Measurements from ENCODE around the gene MND1. TPM values are rescaled to one million over a fixed set of nuclear protein-coding genes. Genes with fewer than 3 reads are reported as not detected.
A peak's percentile ranks its signal among the peaks of the same experiment; 100 is the strongest.

MND1 gene
- total RNA-seq: 2.3 and 4.3 TPM in 2 replicates

DNA sequence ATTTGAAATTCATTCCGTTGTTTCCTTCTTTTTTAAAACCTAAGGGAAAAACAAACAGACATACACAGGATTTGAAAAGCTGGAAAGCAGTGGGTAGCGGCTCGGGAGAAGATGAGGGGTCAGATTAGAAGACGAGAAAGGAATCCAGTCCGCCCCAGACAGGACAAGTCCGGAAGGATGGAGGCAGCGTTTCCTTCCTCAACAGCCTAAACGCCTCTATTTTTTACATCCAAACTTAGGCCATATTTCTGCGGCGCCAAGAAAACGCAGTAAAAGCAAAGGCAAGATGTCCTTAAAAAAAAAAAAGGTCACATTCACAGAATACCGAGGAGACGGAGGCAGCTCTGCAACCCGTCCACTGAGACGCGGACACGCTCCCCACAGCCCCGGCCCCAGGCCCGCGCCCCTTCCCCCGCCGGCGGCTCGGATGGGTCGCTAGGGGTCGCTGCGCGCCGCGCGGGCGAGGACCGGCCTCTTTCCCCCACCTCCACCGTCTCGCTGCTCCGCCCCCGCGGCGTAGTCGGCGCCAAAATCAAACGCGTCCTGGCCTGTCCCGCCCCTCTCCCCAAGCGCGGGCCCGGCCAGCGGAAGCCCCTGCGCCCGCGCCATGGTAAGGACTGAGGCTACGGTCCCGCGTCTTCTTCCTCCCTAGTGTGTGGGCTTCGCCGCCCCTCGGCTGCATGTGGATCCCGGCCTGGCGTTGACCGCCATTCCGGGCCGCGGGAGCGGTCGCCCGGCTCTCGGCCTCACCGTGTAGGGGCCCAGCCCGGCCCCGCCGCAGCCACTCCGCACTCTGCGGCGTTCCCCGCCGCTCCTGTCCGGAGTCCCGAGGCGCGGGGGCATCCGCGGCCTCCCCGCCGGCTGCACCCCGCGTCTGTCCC, at the start of gene MND1:
TSS of gene MND1 (plus strand) at position 558 of the 881 bp plus-strand sequence. CDS start at position 608, 50 bp downstream.
- no peaks in the 10 kb centered on the region for H3K27me3 ChIP-seq (ENCODE audit: control insufficient read depth, insufficient read depth, low read length)
- DNase-seq (ENCODE audit: low read depth): no peak
- peak within 1 kb of the TSS; percentile 73 for H3K4me3 ChIP-seq (ENCODE audit: low read depth, low read length)
- no peaks in the 10 kb centered on the region for H3K36me3 ChIP-seq (ENCODE audit: control insufficient read depth, insufficient read depth, low read length)
- peak; percentile 43 for TF ChIP-seq CTCF (IDR thresholded peaks at IDR 0.05; ENCODE audit: insufficient read depth, low read length, poor library complexity, severe bottlenecking)

DNA sequence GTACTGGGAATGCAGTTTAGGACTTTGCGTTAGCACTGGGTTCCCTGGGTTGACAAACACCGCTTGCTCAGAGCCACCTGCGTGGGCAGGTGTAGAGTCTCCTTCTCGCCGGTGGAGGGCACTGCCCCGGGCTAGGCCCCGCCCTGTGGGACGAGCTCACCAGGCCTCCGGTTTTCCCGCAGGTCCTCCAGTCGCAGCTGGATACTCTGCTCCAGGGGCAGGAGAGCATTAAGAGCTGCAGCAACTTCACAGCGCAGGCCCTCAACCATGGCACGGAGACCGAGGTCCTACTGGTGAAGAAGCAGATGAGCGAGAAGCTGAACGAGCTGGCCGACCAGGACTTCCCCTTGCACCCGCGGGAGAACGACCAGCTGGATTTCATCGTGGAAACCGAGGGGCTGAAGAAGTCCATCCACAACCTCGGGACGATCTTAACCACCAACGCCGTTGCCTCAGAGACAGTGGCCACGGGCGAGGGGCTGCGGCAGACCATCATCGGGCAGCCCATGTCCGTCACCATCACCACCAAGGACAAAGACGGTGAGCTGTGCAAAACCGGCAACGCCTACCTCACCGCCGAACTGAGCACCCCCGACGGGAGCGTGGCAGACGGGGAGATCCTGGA, 49.2 kb upstream of the MND1 start:
- H3K27me3 ChIP-seq (ENCODE audit: control insufficient read depth, insufficient read depth, low read length): no peaks in the 10 kb centered on the region
- no peak for DNase-seq (ENCODE audit: low read depth)
- no peak overlapping the region for H3K4me3 ChIP-seq (ENCODE audit: low read depth, low read length)
- TF ChIP-seq CTCF (IDR thresholded peaks at IDR 0.05; ENCODE audit: insufficient read depth, low read length, poor library complexity, severe bottlenecking): no peak
- peaks cover 6% of the 10 kb centered on the region for H3K36me3 ChIP-seq (ENCODE audit: control insufficient read depth, insufficient read depth, low read length)

DNA sequence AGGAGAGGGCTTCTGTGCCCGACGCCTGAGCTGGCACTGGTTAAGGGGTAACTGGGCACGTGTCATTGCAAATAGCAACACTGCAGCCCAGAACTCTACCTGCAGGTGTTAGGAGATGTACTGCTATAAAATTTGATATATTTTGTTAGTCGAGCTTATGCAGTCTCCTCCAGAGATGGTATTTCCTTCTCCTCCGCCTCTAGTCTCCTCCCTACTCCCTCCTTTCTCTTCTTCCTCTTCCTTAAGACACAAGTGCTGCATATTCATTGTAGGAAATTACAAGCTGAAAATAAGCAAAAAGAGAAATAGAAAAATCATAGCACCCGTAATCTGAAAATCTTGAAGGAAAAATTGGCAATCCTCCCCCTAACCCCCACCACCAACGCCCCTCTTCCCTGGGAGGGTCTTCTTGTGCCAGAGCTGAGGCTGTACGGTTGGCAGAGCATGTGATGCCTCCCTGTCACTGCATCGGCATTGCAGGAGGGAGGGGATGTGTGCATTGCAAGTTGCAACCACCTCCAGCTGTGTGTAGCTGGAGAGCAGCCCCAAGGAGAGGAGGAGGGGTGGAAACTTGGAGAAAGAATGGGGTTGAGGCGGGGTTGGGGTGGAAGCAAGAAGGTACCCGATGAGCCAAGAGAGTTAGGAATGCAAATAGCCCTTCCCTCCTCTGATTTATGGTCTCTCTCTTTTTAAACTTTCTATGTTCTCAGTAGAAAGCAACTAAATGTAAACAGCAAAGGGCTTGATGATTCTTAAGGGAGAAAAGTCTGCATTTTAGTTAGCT, 48.3 kb upstream of the MND1 start:
- no peaks in the 10 kb centered on the region for H3K27me3 ChIP-seq (ENCODE audit: control insufficient read depth, insufficient read depth, low read length)
- no peak for TF ChIP-seq CTCF (IDR thresholded peaks at IDR 0.05; ENCODE audit: insufficient read depth, low read length, poor library complexity, severe bottlenecking)
- H3K36me3 ChIP-seq (ENCODE audit: control insufficient read depth, insufficient read depth, low read length): peaks cover 6% of the 10 kb centered on the region
- no peak for DNase-seq (ENCODE audit: low read depth)
- no peak overlapping the region for H3K4me3 ChIP-seq (ENCODE audit: low read depth, low read length)

GRCh38 chr4:153297116-153297515, 47.4 kb upstream of the MND1 start:
- Histone ChIP-seq H3K36me3 (ENCODE audit: control insufficient read depth, insufficient read depth, low read length) (peaks cover 6% of the 10 kb centered on the region), H3K27me3 (ENCODE audit: control insufficient read depth, insufficient read depth, low read length) (no peaks in the 10 kb centered on the region), H3K4me3 (ENCODE audit: low read depth, low read length) (no peak overlapping the region)
- no peak for TF ChIP-seq CTCF (IDR thresholded peaks at IDR 0.05; ENCODE audit: insufficient read depth, low read length, poor library complexity, severe bottlenecking)
- no peak for DNase-seq (ENCODE audit: low read depth)

DNA sequence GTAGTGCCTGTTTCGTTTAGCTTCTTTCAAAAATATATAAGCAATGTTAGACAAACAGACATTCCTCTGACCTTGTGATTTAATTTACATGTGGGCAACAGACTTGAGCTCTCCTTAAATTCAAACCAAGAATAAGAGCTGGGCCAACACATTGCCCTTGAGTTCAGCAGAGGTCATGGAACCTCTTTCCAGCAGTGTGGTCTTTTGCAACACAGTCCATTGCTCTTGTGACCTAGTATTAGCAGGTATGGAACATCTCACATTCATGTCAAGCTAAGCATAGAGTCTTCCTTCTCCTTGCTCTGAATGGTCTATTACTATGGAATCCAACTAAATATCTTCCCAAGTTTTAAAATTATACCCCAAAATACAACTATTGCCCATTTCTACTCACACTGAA, 33.7 kb upstream of the MND1 start:
- no peak for DNase-seq (ENCODE audit: low read depth)
- no peaks in the 10 kb centered on the region for H3K36me3 ChIP-seq (ENCODE audit: control insufficient read depth, insufficient read depth, low read length)
- no peak overlapping the region for H3K4me3 ChIP-seq (ENCODE audit: low read depth, low read length)
- TF ChIP-seq CTCF (IDR thresholded peaks at IDR 0.05; ENCODE audit: insufficient read depth, low read length, poor library complexity, severe bottlenecking): no peak
- H3K27me3 ChIP-seq (ENCODE audit: control insufficient read depth, insufficient read depth, low read length): no peaks in the 10 kb centered on the region

Measured in kidney epithelial cell (primary cell).